ENCODE results near the gene HSPA4.

DNA sequence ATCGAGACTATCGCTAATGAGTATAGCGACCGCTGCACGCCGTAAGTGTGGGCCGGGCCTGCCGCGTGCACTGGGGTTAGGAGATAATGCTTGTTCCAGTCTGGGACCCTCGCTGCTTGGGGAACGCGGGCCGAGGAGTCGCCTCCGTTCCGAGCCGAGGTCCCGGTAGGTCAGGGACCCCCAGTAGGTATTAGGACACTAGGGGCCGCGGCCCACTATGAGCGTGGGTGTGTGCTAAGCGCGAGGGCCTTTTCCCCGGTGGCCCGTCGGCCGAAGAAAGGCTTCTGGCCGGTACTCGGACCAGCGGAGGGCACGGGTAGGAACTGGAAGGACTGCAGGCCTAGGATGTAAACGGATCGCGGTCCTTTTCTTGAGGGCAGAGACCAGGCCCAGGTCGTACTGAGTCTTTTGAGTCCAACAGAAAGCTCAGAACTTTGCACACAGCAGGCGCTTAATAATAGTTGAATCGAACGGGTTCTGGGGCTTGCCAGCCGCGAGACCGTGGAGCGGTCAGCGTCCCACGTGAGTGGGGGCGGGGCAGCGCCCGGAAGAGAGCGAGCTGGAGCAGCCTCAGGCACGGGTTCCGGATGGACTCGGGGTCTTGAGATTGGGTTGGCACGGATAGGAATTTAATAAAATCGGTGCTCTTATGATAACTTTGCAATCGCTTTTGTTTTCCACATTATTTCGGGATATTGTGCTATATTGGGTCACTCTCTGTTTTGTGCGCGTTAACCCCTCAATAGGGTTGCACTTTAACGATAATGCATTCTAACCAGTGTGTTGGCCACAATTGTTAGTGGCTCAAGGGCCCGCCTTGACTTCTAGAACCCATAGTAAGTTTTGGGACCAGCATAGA lies 733 bp downstream of the HSPA4 start:
- TF ChIP-seq, protein P1, sequence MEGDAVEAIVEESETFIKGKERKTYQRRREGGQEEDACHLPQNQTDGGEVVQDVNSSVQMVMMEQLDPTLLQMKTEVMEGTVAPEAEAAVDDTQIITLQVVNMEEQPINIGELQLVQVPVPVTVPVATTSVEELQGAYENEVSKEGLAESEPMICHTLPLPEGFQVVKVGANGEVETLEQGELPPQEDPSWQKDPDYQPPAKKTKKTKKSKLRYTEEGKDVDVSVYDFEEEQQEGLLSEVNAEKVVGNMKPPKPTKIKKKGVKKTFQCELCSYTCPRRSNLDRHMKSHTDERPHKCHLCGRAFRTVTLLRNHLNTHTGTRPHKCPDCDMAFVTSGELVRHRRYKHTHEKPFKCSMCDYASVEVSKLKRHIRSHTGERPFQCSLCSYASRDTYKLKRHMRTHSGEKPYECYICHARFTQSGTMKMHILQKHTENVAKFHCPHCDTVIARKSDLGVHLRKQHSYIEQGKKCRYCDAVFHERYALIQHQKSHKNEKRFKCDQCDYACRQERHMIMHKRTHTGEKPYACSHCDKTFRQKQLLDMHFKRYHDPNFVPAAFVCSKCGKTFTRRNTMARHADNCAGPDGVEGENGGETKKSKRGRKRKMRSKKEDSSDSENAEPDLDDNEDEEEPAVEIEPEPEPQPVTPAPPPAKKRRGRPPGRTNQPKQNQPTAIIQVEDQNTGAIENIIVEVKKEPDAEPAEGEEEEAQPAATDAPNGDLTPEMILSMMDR (IDR thresholded peaks at IDR 0.05; ENCODE audit: poor library complexity, severe bottlenecking) = no peak
- TF ChIP-seq RAD21 (conservative IDR thresholded peaks at IDR 0.05) = no peak

Measured in neural cell (in vitro differentiated cells).